ENCODE data around the gene CHRNB1. TPM values are rescaled to one million over a fixed set of nuclear protein-coding genes. Genes with fewer than 3 reads are reported as not detected.
A peak's percentile ranks its signal among the peaks of the same experiment; 100 is the strongest.

The CHRNB1 gene
- total RNA-seq, 4 donors from 2014 or later = 7.8 to 16.0 (median 13.6) TPM

DNA sequence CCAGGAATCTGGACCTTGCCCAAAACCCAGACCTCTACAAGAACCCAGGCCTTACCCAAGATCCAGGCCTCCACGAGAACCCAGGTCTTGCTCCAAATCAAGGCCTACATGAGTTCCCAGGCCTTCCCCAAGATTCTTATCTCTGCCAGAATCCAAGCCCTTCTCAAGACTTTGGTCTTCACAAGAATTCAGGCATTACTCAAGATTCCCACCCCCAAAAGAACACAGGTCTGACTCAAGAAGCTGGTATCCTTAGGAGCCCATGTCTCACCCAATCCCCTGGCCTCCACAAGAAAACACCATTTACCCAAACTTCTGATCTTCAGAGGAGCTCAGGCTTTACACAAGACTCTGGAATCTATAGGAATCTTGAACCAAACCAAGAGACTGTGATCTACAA is 13.6 kb upstream of the CHRNB1 start:
- H3K4me3 ChIP-seq (ENCODE audit: low read depth, poor library complexity, severe bottlenecking) = no peak overlapping the region
- no peak for TF ChIP-seq POLR2A (IDR thresholded peaks at IDR 0.05)
- TF ChIP-seq, protein P1, sequence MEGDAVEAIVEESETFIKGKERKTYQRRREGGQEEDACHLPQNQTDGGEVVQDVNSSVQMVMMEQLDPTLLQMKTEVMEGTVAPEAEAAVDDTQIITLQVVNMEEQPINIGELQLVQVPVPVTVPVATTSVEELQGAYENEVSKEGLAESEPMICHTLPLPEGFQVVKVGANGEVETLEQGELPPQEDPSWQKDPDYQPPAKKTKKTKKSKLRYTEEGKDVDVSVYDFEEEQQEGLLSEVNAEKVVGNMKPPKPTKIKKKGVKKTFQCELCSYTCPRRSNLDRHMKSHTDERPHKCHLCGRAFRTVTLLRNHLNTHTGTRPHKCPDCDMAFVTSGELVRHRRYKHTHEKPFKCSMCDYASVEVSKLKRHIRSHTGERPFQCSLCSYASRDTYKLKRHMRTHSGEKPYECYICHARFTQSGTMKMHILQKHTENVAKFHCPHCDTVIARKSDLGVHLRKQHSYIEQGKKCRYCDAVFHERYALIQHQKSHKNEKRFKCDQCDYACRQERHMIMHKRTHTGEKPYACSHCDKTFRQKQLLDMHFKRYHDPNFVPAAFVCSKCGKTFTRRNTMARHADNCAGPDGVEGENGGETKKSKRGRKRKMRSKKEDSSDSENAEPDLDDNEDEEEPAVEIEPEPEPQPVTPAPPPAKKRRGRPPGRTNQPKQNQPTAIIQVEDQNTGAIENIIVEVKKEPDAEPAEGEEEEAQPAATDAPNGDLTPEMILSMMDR (IDR thresholded peaks at IDR 0.05) = no peak
- intact Hi-C loops (cut with DNase I; ENCODE audit: low total_unique reads) = loop anchor here (10.0 kb wide), 1 partner anchor 134 kb away; the partner anchor contains the start of gene SENP3
- 81 to 89% methylated on average over 1 of the region's 1 CpG for WGBS, 2 donors
- DNase-seq (ENCODE audit: low spot score in 2 of 2) = no peak

GRCh38 chr17:7432296-7432695 is 12.6 kb upstream of the CHRNB1 start:
- TF ChIP-seq, protein P1 (IDR thresholded peaks at IDR 0.05) = no peak
- TF ChIP-seq POLR2A (IDR thresholded peaks at IDR 0.05) = no peak
- no peak overlapping the region for H3K4me3 ChIP-seq (ENCODE audit: low read depth, poor library complexity, severe bottlenecking)
- 86 to 93% methylated on average over 11 of the region's 11 CpGs for WGBS, 2 donors
- DNase-seq (ENCODE audit: low spot score in 2 of 2) = no peak
- intact Hi-C loops (cut with DNase I; ENCODE audit: low total_unique reads) = loop anchor here (10.0 kb wide), 1 partner anchor 133 kb away; the partner anchor contains the start of gene SENP3

DNA sequence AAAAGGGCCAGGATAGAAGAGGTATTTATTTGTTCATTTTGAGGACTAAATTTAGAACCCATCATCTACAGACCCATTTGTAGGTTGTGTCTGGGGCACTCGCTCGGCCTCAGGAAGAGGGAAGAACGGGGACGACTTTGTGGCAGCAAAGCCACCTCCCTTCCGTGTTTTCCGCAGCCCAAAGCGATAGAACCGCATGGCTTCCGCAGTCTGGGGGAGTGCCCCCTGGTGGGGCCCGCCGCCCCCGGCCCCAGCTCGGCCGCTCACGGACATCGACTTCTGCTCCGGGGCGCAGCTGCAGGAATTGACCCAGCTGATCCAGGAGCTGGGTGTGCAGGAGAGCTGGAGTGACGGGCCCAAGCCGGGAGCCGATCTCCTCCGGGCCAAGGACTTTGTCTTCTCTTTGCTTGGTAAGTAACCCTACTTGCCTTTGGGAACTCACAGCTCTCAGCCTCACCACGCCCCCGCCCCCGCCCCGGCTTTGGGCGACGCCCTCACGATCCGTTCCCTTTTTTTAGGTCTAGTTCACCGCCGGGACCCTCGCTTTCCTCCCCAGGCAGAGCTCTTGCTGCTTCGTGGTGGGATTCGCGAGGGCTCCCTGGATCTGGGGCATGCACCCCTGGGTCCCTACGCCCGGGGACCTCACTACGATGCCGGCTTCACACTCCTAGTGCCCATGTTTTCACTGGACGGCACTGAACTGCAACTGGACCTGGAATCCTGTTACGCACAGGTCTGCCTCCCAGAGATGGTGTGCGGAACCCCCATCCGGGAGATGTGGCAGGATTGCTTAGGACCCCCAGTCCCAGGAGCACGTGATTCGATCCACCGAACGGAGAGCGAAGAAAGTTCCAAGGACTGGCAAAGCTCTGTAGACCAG is 8.9 kb upstream of the CHRNB1 start:
- intact Hi-C loops (cut with DNase I; ENCODE audit: low total_unique reads) = loop anchor here (10.0 kb wide), 1 partner anchor 129 kb away; the partner anchor contains the start of gene SENP3
- H3K4me3 ChIP-seq (ENCODE audit: low read depth, poor library complexity, severe bottlenecking) = peak overlapping the region; percentile 22
- 6 to 8% methylated on average over 39 to 47 of the region's 49 CpGs for WGBS, 2 donors
- TF ChIP-seq, protein P1 (IDR thresholded peaks at IDR 0.05) = no peak
- TF ChIP-seq POLR2A (IDR thresholded peaks at IDR 0.05) = no peak
- peak; percentile 54 to 93 for DNase-seq (ENCODE audit: low spot score in 2 of 2)

- 5 to 6% methylated on average over 39 to 51 of the region's 92 CpGs for WGBS, 2 donors
- TF ChIP-seq POLR2A (IDR thresholded peaks at IDR 0.05) = no peak
- intact Hi-C loops (cut with DNase I; ENCODE audit: low total_unique reads) = loop anchor here (10.0 kb wide), 1 partner anchor 128 kb away; the partner anchor contains the start of gene SENP3
- peak; percentile 58 to 95 for DNase-seq (ENCODE audit: low spot score in 2 of 2)
- H3K4me3 ChIP-seq (ENCODE audit: low read depth, poor library complexity, severe bottlenecking) = no peak overlapping the region
Observed at GRCh38 chr17:7436556-7437368, 8.1 kb upstream of the CHRNB1 start.

DNA sequence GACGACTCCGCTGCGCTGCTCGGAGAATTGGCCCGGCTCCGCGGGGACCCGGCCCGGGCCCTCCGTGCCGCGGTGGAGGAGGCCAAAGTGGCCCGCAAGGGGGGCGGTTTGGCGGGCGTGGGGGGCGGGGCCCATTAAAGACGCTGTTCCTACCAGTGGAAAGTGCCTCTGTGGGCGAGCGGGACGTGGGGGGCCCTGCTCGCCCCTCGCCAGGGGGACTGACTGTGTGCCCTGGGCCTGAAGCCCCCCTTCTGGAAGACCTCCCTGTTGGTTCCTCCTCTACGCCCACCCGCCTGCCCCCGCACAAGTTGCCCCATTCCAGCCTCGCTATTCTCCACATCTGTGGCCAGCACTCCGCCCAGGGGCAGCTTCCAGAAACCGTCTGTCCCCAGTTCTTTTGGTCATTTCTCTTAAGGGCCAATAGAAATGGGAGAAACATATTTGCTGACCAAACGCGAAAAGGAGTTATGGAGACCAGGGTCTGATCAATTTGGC is 7.4 kb upstream of the CHRNB1 start:
- H3K4me3 ChIP-seq (ENCODE audit: low read depth, poor library complexity, severe bottlenecking) = no peak overlapping the region
- TF ChIP-seq, protein P1 (IDR thresholded peaks at IDR 0.05) = no peak
- no peak for TF ChIP-seq POLR2A (IDR thresholded peaks at IDR 0.05)
- intact Hi-C loops (cut with DNase I; ENCODE audit: low total_unique reads) = loop anchor here (10.0 kb wide), 1 partner anchor 127 kb away; the partner anchor contains the start of gene SENP3
- 17 to 24% methylated on average over 22 to 23 of the region's 31 CpGs for WGBS, 2 donors
- DNase-seq (ENCODE audit: low spot score in 2 of 2) = no peak

Measured in lower leg skin (tissue), 4 donors.